Measurements from ENCODE around the gene GRIK3.
"Not testable (repeated sequence)": the region's sequence is repeated elsewhere in the genome, so short reads cannot be mapped to it uniquely, and the experiment has no call there.

GRIK3 gene

GRCh38 chr1:36776948-36777831, 257.1 kb downstream of the GRIK3 start:
- DNase-seq: no peak

- no peak for DNase-seq
These were observed 258.1 kb downstream of the GRIK3 start for GRCh38 chr1:36776256-36776655.

GRCh38 chr1:36775716-36776115, 258.6 kb downstream of the GRIK3 start:
- no peak for DNase-seq

- no peak for DNase-seq
These were observed 260.3 kb downstream of the GRIK3 start for GRCh38 chr1:36773827-36774541.

GRCh38 chr1:36772647-36773495, 261.4 kb downstream of the GRIK3 start:
- no peak for DNase-seq

- DNase-seq: no peak
These were observed 262.5 kb downstream of the GRIK3 start for GRCh38 chr1:36771660-36772284.

- no peak for DNase-seq
These were observed 263.1 kb downstream of the GRIK3 start for GRCh38 chr1:36771240-36771639.

GRCh38 chr1:36769886-36770830, 264.2 kb downstream of the GRIK3 start:
- DNase-seq: no peak

- DNase-seq: no peak
These were observed 265.7 kb downstream of the GRIK3 start for GRCh38 chr1:36768486-36769178.

GRCh38 chr1:36767429-36767828, 266.9 kb downstream of the GRIK3 start:
- DNase-seq: not testable (repeated sequence)

GRCh38 chr1:36766481-36766880, 267.8 kb downstream of the GRIK3 start:
- no peak for DNase-seq

GRCh38 chr1:36765785-36766300, 268.5 kb downstream of the GRIK3 start:
- no peak for DNase-seq

GRCh38 chr1:36764798-36765197, 269.5 kb downstream of the GRIK3 start:
- DNase-seq: no peak

- DNase-seq: no peak
These were observed 270.5 kb downstream of the GRIK3 start for GRCh38 chr1:36763771-36764170.

- DNase-seq: no peak
These were observed 272.1 kb downstream of the GRIK3 start for GRCh38 chr1:36762174-36762573.

- no peak for DNase-seq
These were observed 273.2 kb downstream of the GRIK3 start for GRCh38 chr1:36761113-36761512.

GRCh38 chr1:36760081-36760480, 274.2 kb downstream of the GRIK3 start:
- no peak for DNase-seq

- no peak for DNase-seq
These were observed 275.0 kb downstream of the GRIK3 start for GRCh38 chr1:36759355-36759754.

GRCh38 chr1:36755303-36756230, 278.7 kb downstream of the GRIK3 start:
- no peak for DNase-seq

GRCh38 chr1:36754366-36754765, 279.9 kb downstream of the GRIK3 start:
- no peak for DNase-seq
